Measurements from ENCODE around the gene HMGCL.
"Not testable (repeated sequence)": the region's sequence is repeated elsewhere in the genome, so short reads cannot be mapped to it uniquely, and the experiment has no call there.

HMGCL gene

DNA sequence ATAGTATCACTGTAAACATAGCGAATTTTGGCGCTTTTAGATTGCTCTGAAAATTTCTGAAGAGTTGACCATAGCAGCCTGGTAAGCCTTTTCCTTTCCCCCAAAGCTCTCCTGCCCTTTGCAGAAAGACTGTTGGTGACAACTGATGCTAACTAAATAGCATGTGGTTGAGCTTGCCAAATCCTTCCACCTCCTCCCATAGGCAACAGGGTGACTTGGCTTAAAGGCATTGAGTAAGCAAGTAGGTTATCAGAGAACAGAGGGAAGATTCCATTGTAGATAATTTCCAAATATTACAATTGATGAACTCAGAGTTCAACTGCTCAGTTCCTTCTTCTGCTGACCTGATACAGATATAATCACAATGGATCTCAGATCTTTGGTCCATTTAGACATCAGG, 19.9 kb upstream of the HMGCL start:
- no peak overlapping the region for H3K4me3 ChIP-seq (ENCODE audit: control insufficient read depth, low read depth, low read length)
- no peak for TF ChIP-seq CTCF (conservative IDR thresholded peaks at IDR 0.05; ENCODE audit: control insufficient read depth, insufficient read depth, low read depth, low read length)
- DNase-seq (ENCODE audit: low read depth) = no peak

- no peak for TF ChIP-seq CTCF (conservative IDR thresholded peaks at IDR 0.05; ENCODE audit: control insufficient read depth, insufficient read depth, low read depth, low read length)
Observed at GRCh38 chr1:23843644-23844043, 18.4 kb upstream of the HMGCL start.

DNA sequence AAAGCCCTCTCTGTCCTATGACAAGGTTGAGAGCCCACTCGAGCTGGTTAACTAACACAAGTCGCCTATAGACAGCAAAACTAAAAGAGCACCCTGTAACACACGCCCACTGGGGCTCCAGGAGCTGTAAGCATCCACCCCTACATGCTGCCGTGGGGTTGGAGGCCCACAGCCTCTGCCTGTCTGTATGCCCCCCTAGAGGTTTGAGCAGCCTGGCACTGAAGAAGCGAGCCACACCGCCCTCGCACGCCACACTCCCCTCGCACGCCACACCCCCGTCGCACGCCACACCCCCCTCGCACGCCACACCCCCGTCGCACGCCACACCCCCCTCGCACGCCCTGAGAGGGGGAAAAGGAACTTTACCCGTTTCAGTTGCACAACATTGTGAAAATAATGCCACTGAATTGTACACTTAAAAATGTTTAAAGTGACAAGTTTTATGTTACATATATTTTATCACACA, 13.2 kb upstream of the HMGCL start:
- no peak for TF ChIP-seq CTCF (conservative IDR thresholded peaks at IDR 0.05; ENCODE audit: control insufficient read depth, insufficient read depth, low read depth, low read length)
- peak overlapping the region; percentile 17 for H3K4me3 ChIP-seq (ENCODE audit: control insufficient read depth, low read depth, low read length)
- peak; percentile 16 for DNase-seq (ENCODE audit: low read depth)

More at GRCh38 chr1:23843644-23844043, 18.4 kb upstream of the HMGCL start:
- H3K4me3 ChIP-seq (ENCODE audit: control insufficient read depth, low read depth, low read length) = no peak overlapping the region
- DNase-seq (ENCODE audit: low read depth) = no peak

DNA sequence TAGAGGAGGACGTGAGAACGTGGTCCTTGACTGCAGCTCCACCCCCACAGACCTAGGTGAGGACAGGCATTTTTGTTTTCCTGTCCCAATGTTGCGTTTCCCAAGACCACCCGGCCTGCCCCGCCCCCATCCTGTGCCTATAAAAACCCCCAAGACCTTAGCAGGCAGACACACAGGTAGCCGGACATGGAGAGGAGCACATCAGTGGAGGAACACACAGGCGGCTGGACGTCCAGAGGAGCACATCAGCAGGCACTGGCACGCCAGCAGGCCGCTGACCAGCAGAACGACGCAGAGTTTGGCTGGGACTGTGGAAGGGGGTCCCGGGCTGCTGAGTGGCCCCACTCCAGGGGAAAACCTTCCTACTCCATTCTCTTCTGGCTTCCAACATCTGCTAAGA, 12.7 kb upstream of the HMGCL start:
- DNase-seq (ENCODE audit: low read depth) = no peak
- no peak overlapping the region for H3K4me3 ChIP-seq (ENCODE audit: control insufficient read depth, low read depth, low read length)
- no peak for TF ChIP-seq CTCF (conservative IDR thresholded peaks at IDR 0.05; ENCODE audit: control insufficient read depth, insufficient read depth, low read depth, low read length)

DNA sequence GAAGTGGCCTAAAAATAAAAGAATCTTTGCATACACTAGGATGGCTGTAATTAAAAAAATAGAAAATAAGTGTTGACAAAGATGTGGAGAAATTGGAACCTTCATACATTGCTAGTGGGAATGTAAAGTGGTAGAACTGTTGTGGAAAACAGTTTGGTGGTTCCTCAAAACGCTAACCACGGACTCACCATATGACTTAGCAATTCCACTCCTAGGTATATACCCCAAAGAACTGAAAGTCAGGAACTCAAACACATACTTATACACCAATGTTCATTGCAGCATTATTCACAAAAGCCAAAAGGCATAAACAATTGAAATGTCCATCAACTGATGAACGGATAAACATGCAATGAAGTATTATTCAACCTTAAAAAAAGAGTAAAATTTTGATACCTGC, 10.8 kb upstream of the HMGCL start:
- TF ChIP-seq CTCF (conservative IDR thresholded peaks at IDR 0.05; ENCODE audit: control insufficient read depth, insufficient read depth, low read depth, low read length) = no peak
- DNase-seq (ENCODE audit: low read depth) = no peak
- no peak overlapping the region for H3K4me3 ChIP-seq (ENCODE audit: control insufficient read depth, low read depth, low read length)

GRCh38 chr1:23834156-23834555, 8.9 kb upstream of the HMGCL start:
- not testable (repeated sequence) for DNase-seq (ENCODE audit: low read depth); H3K4me3 ChIP-seq (ENCODE audit: control insufficient read depth, low read depth, low read length)

GRCh38 chr1:23827717-23828116, 2.5 kb upstream of the HMGCL start:
- no peak for TF ChIP-seq CTCF (conservative IDR thresholded peaks at IDR 0.05; ENCODE audit: control insufficient read depth, insufficient read depth, low read depth, low read length)
- no peak for DNase-seq (ENCODE audit: low read depth)
- H3K4me3 ChIP-seq (ENCODE audit: control insufficient read depth, low read depth, low read length) = no peak overlapping the region

- H3K4me3 ChIP-seq (ENCODE audit: control insufficient read depth, low read depth, low read length); DNase-seq (ENCODE audit: low read depth): not testable (repeated sequence)
Observed at GRCh38 chr1:23826590-23826989, 1.4 kb upstream of the HMGCL start.
